NCI-H2227 (cell line): ENCODE results near the gene UTS2B.

Source experiments
- DNase-seq: peaks from one replicate; lab custom pipeline; 2025; ENCODE audit not compliant: unreplicated experiment; lab: John Stamatoyannopoulos, UW

The UTS2B gene

DNA sequence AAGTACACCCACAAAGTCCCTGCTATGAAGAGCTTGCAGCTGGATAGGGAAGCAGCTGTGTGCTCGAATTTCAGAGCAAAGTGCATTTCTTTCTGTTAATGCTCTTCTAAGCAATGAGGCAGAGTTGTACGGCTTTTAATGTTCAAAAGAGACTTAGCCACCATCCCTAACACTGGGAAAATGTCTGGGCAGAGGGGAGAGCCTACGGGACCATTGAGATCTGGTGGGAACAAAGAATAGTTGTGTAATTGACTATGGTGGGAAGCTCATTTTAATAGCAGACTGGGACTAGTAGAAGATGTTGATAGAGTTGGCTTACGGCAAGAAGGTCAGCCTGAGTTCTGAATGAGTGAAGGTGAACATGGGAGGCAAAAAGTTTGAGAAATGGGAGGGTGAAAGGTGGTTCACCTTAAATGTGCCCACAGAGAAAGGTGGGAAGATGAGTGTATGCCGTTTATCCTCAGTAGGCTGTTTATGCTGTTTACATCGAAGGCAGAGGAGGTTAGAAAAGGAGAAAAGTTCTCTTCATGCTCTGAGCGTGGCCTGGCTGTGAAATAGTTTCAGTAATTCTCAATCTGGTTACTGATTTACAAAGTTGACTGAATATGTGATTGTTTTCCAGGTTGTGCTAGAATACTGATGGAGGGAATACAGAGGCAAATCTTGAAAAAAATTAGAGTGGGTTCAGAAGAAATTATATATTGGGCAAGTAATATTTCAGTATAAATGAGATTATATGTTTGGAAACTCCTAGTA, 22.9 kb upstream of the UTS2B start:
- no peak for DNase-seq

DNA sequence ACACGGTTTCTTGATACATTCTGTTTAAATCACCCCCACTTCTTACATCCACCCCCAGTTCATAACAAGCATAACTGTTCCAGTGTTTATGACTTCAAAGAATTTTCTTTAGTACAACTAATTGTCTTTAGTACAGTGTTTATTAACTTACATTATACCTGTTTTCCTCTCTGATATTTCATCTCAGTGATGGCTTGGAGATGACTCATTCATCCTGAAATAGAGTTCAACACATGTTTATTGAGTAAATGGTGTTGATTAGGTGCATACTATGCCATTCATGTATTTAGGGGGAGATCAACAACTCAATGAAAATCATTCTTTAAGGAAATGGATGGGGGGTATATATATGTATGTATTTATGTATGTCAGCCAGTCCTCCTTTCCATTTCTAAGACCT, 21.7 kb upstream of the UTS2B start:
- DNase-seq: no peak

DNA sequence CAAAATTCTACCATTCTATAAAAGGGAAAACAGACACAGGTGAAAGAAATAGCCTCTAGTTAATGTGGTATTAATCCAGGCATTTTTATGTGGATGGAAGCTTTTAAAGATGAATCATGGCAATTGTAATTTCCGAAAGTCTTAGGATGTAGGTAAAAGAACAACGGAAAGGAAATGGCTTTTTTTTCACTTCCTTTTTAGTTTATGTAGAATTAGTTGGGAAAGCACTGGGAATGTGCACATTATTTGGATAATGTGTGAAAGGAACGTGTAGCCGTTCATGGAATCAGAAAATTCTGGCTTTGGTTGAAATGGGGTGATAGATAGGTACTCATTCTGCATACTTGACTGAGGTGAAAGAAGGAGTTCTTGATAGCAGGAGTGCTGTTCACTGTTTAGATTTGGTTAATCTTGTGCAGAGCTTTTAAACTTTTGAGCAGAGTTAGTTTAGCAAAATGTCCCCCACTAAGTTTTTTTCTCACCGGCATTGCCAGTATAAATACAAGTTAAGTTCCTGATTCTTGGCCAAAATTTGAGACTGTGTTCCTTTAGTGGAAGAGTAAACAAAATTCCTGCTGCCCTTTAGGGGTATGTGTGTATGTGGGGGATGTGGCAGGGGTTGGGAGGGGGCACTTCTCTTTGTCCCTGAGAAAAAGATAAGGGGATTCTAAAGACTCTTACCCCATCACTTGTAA, 20.2 kb upstream of the UTS2B start:
- no peak for DNase-seq

DNA sequence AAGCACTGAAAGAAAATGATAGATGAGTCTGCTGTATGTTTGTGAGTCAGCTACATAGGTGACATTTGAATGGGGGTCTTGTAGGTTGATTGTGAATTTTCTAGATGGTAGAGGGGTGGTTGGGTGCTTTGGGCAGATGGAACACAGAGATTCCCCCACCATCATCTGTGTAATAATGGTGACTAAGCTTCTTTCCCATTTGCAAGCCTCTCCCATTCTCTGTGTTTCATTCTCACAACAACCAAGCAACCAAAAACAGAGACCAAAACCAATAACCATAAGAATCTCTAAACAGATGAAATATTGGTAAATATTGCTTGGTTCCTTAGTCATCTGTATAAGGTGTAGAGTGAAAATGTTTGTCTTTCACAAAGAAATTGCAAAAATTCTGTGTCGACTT, 17.8 kb upstream of the UTS2B start:
- no peak for DNase-seq

DNA sequence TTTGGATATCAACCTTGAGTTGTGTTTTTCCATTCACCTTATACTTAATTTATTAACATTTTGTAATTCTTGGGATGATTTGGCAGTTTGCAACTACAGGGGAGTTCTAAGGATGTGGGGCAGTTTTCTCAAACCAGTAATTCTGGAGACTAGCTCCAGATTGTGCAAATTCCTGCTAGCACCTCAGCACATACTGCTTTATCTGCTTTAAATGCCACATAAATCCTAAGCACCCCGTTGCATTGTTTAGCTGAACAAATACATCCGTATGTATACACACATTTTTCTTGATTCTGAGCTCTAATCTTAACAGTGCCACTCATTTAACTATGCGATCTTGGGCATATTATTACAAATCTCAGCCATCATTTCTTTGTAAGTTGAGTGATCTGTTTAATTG, 16.9 kb upstream of the UTS2B start:
- DNase-seq: no peak

DNA sequence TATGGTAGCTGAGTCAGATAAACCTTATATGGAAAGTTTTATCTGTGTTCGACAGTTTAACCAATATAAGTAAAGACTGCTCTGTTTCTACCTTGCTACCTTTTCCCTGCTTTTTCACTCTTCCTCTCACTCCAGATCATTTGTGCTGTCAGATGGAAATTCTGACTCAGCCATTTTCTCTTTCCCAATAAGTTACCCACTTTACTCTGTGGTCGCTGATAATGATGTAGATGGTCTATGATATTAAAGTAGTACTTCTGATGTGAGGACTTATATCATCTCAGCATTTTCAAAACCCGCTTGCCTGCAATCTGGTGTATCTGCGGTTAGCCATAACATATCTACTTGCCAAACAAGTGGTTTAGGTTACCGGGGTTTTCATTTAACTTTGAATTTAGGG, 15.0 kb upstream of the UTS2B start:
- no peak for DNase-seq

DNA sequence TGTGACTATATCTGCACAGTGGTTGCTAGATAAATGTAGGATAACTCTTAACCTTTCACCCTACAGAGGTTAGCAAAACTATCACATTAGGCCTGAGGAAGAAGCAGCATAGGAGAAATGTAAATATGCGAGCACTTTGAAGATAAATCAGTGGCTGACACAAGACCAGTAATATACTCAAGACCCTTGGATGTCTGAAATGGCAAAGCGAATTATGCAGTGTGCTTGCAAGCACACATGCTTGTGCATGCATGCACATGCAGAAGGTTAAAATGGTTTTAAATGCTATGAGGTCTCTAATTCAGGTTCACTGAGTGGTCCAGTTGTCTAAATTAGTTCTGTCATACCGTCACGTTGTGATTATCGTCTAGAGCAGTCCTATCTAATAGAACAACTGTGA, 13.6 kb upstream of the UTS2B start:
- DNase-seq: no peak

DNA sequence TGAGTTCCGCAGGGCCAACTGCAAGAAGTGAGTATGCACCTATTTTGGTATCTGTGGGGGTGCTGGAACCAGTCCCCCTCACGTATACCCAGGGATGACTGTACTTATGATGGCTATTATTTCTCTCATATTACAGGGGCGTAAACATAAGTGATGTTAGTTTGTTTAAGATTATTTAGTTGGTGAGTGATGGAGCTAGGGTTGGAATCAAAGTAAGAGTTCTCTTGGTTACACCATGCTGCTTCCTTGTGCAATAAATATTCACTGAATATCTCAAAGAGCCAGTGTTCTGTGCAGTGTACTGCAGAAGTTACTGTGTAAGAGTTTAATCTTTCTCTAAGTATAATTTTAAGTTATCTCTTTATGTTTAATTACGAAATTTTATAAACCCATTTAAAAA, 12.8 kb upstream of the UTS2B start:
- DNase-seq: no peak

DNA sequence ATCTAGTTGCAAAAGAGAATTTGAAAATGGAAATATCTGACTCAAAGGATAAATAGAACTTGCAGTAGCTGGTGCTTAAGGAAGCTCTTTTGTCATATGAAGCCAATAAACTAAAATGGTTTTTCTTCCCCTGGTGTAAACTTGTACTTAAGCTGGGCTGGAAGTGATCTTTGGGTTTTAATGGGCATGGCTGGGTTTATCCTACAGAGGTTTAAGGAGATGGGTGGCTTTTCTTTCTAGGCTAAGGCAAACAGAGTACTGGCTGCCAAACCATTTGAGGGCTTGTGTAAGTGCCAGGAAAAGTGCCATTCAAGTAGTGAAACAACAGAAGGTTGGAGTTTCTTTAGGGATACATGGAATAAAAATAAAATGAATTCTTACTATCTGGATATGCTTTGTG, 12.1 kb upstream of the UTS2B start:
- DNase-seq: no peak

DNA sequence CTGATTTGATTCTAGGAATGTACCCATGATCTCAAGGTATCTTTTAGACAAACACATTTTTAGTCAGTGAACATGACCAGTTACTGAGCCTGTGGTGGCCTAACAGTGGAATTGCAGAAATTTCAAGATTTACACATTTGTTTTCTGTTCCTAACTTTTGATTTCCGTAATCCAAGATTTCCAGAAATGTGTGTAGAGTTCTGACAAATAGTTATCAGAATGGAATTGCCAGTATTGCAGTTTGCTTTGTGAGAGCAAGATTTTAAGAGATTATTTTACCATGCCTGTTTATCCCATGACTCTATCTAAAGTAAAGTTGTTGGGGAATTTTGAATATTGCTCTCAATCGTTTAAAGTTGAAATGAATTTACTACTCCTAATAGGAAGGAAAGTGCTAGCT, 11.7 kb upstream of the UTS2B start:
- DNase-seq: no peak

DNA sequence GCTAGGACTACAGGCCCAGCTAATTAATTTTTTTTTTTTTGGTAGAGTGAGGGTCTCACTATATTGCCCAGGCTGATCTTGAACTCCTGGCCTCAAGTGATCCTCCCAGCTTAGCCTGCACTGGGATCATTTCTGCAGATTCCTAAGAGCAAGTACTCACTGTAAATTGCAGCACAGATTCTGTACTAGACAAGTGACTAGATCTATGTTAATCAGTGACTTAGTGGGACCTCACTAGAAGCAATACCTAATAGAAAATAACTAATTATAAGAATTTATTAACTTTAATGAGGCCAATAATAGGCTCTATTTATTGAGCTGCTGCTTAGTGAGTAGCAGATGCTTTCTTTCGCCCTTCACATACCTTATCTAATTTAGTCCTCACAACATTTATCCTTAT, 10.6 kb upstream of the UTS2B start:
- no peak for DNase-seq

DNA sequence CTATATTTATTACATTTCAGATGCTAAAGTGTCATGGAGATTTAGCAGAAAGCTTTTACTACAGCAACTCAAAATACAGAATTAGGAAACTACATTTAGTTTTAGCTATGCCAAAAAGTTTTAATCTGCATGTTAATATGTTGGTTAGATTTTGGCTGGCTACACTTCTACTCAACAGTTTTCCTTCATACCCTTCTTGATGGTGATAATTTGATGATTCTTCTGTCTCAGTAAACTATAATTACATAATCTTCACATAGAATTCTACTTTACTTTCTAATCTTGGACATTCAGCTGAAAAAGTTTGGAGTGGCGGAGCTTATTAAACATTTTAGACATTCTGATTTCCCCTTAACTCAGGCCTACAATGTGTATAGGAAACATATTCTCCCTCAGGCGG, 10.0 kb upstream of the UTS2B start:
- no peak for DNase-seq

DNA sequence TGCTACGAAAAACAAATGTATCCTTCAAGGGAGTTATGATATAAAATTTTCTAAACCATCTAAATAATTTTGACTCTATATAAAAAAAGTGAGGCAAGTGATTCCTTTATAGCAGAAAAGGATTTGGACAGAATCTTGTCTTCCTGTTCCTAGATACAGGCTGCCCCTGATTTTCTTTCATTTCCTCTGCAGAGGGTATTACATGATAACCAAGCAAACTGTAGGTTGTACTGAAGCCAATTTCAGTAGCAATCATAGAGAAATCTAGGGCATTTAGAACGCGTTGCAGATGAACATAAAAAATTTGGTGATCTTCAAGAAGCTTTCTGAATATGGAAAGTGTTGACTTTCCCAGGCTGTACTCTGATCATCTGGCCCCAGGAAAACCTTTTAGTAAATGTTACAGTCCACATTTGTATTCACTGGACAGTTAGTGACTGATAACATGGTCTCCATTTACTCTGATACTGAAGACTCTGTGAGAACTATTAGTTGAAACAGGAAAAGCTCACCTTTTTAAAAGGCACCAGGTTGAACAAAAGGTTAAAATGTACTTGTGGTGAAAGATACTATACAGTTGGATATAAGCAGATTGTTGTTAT, 9.1 kb upstream of the UTS2B start:
- DNase-seq: no peak

DNA sequence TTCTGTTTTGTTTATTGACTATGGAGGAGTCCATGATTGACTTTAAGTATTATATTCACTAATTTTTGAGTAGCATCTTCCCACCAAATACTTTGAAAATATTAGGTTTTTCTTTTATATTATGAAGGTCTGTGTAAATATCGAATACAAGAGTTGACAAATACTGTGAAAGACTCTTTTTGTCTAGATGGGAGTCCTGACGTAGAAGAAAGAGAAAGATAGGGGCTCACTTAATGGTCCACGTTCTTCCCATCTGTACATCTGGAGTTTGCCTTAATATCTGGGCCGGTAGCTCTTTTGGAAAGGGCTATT, 7.8 kb upstream of the UTS2B start:
- DNase-seq: no peak

DNA sequence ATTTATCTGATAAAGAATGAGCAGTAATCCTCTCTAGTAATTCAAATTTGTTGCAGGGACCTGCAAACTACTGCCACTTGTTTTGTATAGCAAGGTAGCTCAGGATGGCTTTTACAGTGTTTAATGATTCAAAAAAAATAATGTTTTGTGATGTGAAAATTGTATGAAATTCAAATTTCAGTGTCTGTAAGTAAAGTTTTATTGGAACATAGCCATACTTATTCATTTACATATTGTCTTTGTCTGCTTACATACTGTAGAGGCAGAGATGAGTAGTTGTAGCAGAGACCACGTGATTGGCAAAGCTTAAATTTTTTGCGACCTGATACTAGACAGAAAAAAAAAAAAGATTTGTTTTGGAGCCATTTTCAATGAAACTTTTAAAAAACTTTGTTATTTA, 6.5 kb upstream of the UTS2B start:
- DNase-seq: no peak

DNA sequence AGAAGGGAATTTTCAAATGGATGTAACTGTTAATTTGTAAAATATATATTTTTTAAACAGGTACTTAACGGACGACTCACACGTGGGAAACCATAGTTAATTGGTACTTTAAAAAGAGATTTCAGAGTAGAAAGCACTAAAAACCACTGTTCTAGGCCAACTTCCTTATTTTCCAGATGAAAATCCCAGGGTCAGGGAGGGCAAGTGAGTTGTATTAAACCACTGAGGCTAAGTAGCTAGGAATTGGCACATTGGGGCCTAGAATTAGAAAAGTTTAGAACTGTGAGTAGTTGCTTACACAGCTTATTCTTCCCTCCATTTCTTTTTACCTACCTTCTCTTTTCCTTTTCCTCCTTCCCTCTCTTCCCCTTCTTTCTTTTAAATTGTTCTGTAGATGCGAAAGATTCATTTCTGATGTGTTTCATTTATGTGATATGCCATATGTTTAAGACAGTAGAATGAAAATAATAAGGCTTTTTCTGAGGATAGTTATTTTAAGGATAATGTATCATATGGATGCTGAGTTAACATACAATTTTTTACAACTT, 4.1 kb upstream of the UTS2B start:
- DNase-seq: no peak

DNA sequence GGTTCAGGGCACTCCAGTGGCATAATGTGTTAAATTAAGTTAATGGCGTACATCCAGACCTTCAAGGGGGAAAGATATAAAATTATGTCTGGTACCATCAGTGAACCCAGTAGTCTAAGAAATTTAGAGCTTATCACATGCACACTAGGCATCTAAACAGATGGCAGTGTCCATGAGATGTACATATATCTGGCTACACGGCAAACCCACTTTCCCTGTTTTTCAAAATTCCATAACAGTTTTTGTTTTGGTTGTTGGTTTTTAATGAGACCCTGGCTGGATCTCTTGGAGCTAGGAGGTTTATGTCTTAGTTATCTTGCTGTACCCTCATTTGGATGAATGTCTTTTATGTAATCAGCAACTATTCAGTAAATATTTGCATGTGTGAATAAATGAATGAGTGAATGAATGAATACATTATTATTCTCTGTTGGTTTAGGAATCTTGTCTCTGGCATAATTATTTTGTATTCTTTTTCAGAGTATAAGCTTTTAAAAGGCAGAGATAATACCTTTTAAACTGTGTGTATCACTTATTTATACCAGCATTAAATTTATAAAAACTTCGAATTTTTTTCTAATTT, 3.1 kb upstream of the UTS2B start:
- DNase-seq: no peak

DNA sequence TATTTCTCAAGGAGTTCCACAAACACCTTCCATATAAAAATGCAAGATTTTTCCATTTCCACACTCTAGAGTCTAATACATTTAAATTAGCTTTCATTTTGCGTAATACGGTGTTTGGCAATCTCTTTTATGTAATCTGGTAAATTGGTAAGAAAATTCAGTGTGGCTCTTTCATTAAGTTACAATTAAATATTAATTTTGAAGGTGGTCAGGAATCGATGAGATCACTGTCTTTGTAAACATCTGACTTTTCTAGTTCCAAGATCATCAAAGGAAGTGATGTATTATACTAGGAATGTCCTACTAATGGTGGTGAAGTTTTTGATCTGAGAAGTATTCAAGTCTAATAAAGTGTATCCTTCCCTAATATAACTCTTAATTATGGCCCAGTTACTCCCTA, 1.1 kb upstream of the UTS2B start:
- DNase-seq: no peak

DNA sequence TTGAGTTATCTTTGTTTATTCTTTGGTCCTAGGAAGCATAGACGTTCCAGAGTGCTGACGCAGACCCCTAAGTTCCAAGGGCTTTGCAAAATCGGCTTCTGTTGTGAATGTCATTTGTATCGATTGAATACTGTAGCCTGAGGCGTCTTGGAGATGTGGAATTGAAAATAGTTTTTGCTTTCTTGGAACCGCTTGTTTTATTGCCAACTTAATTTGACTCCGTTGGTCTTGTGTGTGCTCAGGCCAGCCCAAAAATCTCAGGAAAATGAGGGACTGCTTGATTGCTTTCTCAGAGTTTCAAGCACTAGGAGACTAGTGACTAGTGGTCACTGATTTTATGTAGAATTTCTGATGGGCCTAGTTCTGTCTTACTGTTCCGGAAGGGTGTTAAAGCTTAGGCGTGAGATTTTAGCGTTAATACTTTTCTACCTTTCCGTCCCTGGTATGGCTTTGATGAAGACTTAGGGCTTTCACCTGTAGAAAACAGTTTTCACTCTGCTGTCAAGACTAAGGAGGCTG, 263 bp upstream of the UTS2B start:
- no peak for DNase-seq

DNA sequence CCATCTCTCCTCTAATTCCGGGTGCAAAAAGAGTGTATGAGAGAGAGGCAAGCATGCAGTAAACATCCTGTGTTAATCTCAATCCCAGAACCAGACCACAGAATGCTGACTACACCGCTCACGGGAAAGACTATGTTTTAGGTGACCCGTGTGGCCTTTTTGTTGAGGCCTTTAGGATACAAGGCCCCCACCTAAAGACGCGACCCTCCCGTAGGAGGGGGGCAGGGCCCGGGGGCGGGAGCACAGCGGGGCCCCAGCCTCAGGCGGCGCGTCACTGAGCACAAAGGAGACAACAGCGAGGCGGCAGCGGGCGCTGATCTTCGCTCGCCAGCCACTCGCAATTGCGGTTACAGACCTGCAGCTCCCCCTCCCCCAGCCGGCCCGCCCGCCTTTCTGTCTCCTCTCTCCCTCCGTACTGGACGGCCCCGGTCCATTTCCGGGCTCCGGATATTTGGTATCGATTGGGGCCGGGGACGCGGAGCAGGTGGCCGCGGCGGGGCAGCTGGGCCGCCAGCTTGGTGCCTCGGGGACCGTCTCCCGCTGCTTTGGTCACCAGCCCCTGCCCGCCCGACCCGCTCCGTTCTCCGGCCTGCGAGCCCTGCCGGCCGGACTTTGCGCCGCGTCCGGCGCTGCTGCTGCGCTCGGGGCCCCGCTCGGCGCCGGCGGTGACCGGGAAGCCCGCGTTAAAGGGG, 1.2 kb downstream of the UTS2B start, which contains the start of gene CCDC50:
Gene CCDC50, plus strand, starts transcription at position 433 of the 692 bp plus-strand sequence. CDS start 281 bp downstream, outside the sequence.
- DNase-seq: peak; percentile 86

DNA sequence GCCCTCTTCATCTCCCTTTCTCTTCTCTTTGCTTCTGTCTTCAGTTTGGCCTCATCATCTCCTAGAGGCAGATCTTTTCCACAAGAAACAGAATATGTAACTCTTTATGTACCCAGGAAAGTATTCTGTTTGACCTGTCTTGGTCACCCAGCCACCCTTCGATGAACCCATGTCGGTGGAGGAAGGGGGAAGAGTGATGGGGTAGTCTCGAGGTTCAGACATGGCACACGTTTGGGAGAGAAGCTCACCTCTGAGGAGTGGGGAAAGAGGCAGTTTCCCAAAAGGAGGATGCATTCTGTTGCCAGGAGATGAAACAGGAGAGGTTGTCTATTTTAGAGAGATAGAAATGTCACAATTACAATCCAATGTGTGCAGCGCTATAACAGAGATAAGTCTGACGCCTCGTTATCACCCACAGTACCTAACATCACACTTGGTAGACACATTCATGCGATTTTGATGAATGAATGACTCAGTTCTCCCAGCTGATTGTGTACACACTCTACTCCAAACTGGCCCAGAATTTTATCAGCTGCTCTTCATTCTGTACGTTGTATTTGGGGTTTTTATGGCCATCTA, 1.9 kb downstream of the UTS2B start:
- no peak for DNase-seq
